Measurements from ENCODE around the gene KRTAP19-3. TPM values are rescaled to one million over a fixed set of nuclear protein-coding genes. Genes with fewer than 3 reads are reported as not detected.
A peak's percentile ranks its signal among the peaks of the same experiment; 100 is the strongest.
"Not testable (repeated sequence)": the region's sequence is repeated elsewhere in the genome, so short reads cannot be mapped to it uniquely, and the experiment has no call there.

Gene KRTAP19-3
- not detected for total RNA-seq

DNA sequence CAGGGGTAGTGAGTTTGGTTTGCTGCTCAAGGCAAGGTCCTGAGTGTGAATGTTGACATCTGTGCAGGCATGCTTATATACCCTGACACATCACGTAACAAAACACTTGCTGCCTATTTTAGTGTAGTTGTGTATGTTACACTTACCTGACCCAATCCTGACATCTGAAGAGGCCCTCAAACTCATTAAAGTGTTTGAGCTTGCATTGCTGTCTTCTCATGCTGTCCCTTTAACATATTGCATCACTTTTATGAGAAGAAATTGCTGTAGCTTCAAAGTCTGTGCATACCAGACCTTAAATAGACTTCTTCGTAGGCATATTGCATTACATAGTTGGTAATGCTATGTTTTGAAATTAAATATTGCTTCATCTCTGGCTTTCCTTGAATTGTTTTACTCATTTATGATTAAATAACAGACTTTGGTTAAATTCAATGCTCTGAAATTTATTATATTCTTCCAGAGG, at the start of gene KRTAP19-3:
KRTAP19-3 (minus strand) TSS at position 51 of the 466 bp plus-strand sequence. CDS start 56 bp downstream, outside the sequence.
- Histone ChIP-seq H3K36me3 (no peaks in the 10 kb centered on the region), H3K4me1 (replicated peaks) (no peaks in the 10 kb centered on the region), H3K9me3 (no peaks in the 10 kb centered on the region), H3K4me3 (no peak within 1 kb of the TSS), H3K27ac (no peak within 1 kb of the TSS), H3K27me3 (replicated peaks; ENCODE audit: insufficient read depth) (no peaks in the 10 kb centered on the region)
- DNase-seq (ENCODE audit: low spot score), result no peak
- TF ChIP-seq POLR2AphosphoS5 (IDR thresholded peaks at IDR 0.05) (no peak), POLR2A (IDR thresholded peaks at IDR 0.05) (no peak)
- TF ChIP-seq, protein P1, sequence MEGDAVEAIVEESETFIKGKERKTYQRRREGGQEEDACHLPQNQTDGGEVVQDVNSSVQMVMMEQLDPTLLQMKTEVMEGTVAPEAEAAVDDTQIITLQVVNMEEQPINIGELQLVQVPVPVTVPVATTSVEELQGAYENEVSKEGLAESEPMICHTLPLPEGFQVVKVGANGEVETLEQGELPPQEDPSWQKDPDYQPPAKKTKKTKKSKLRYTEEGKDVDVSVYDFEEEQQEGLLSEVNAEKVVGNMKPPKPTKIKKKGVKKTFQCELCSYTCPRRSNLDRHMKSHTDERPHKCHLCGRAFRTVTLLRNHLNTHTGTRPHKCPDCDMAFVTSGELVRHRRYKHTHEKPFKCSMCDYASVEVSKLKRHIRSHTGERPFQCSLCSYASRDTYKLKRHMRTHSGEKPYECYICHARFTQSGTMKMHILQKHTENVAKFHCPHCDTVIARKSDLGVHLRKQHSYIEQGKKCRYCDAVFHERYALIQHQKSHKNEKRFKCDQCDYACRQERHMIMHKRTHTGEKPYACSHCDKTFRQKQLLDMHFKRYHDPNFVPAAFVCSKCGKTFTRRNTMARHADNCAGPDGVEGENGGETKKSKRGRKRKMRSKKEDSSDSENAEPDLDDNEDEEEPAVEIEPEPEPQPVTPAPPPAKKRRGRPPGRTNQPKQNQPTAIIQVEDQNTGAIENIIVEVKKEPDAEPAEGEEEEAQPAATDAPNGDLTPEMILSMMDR (IDR thresholded peaks at IDR 0.05), result no peak
- intact Hi-C loops (cut with DNase I), result no loop called here
- 56% methylated on average over 2 of the region's 2 CpGs for whole genome bisulfite sequencing

DNA sequence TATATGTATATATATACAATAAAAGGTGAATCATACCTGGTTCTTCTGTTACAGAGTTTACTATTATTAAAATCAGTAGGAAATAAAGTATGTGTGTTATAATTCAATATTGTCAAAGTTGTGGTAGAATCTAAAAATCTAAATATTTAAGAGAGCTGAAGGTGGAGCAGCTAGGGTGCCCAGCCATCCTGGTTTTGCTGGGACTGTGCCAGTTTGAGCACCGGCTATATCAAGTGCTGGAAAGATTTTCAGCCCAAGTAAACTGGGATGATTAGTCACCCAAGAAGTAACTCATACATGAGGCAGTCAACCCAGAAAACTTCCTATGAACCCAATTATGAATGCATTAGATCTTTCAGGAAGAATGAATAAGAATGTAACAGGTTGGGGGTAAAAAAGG, 27.1 kb upstream of the KRTAP19-3 start:
- H3K36me3 ChIP-seq, result no peaks in the 10 kb centered on the region
- H3K9me3 ChIP-seq, result no peaks in the 10 kb centered on the region
- no peaks in the 10 kb centered on the region for H3K27me3 ChIP-seq (replicated peaks; ENCODE audit: insufficient read depth)
- TF ChIP-seq POLR2A (IDR thresholded peaks at IDR 0.05) (no peak), POLR2AphosphoS5 (IDR thresholded peaks at IDR 0.05) (no peak)
- TF ChIP-seq, protein P1 (IDR thresholded peaks at IDR 0.05), result no peak
- no peak for DNase-seq (ENCODE audit: low spot score)
- H3K27ac ChIP-seq, result no peak overlapping the region
- H3K4me1 ChIP-seq (replicated peaks), result no peaks in the 10 kb centered on the region
- intact Hi-C loops (cut with DNase I), result no loop called here
- WGBS, result 86% methylated on average over 1 of the region's 1 CpG
- no peak overlapping the region for H3K4me3 ChIP-seq

DNA sequence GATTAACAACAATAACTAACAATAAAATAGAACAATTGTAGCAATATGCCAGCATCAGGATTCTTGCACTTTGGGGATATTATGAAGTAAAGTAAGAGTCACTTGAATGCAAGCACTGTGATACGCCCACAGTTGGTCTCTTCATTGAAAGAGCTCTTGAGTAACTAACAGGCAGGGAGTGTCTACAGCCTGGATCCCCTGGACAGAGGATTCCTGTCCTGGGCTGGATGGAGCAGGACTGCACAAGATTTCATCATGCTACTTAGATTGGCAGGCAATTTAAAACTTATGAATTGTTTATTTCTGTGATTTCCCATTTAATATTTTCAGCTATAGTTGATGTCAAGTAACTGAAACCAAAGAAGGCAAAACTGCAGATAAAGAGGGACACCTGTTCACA, 23.9 kb upstream of the KRTAP19-3 start:
- no peak overlapping the region for H3K27ac ChIP-seq
- WGBS, result 90% methylated on average over 1 of the region's 1 CpG
- TF ChIP-seq, protein P1 (IDR thresholded peaks at IDR 0.05), result no peak
- TF ChIP-seq POLR2A (IDR thresholded peaks at IDR 0.05) (no peak), POLR2AphosphoS5 (IDR thresholded peaks at IDR 0.05) (no peak)
- H3K4me1 ChIP-seq (replicated peaks), result no peaks in the 10 kb centered on the region
- H3K4me3 ChIP-seq, result no peak overlapping the region
- no peaks in the 10 kb centered on the region for H3K27me3 ChIP-seq (replicated peaks; ENCODE audit: insufficient read depth)
- no peaks in the 10 kb centered on the region for H3K36me3 ChIP-seq
- no peak for DNase-seq (ENCODE audit: low spot score)
- H3K9me3 ChIP-seq, result no peaks in the 10 kb centered on the region
- intact Hi-C loops (cut with DNase I), result no loop called here

DNA sequence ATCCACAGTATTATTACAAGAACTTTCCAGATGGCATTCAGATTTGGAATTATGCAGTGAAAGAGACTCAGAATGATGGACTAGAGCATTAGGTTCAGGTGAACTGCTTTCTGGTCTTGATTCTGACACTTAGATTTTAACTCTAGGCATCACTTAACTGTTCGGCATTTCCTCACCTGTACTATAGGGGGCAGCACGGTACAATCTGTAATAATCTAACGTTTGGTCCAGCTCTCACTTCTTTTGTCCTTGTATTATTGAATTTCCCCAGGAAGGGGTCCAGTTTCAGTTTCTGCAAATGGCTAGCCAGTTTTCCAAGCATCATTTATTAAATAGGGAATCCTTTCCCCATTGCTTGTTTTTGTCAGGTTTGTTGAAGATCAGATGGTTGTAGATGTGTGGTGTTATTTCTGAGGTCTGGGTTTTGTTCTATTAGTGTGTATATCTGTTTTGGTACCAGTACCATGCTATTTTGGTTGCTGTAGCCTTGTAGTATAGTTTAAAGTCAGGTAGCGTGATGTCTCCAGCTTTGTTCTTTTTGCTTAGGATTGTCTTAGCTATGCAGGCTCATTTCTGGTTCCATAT, 13.9 kb upstream of the KRTAP19-3 start:
- H3K27ac ChIP-seq; H3K4me3 ChIP-seq; DNase-seq (ENCODE audit: low spot score); H3K27me3 ChIP-seq (replicated peaks; ENCODE audit: insufficient read depth); intact Hi-C loops (cut with DNase I); H3K4me1 ChIP-seq (replicated peaks); H3K36me3 ChIP-seq; H3K9me3 ChIP-seq: not testable (repeated sequence)
- TF ChIP-seq, protein P1 (IDR thresholded peaks at IDR 0.05), result peak in 2 of 4 experiments; percentile 31 to 50
- WGBS, result 31% methylated on average over 4 of the region's 4 CpGs

DNA sequence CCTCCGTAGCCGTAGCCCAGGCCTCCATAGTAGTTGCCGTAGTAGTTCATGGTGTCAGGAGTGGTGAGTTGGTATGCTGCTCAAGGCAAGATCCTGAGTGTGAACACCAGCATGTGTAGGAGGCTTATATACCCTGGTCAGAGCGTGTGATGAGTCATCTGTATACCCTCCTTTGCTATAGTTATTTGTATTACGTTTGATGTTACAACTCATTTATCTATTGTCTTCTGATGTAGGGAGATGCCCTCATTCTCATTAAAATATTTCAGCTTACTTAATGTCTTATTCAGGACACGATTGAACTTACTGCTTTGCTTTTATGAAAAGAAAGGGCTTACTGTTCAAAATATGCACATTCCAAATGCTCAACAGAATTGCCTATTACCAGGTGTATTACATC, 10.2 kb upstream of the KRTAP19-3 start, which contains the start of gene KRTAP19-5:
KRTAP19-5 (minus strand) TSS at position 101 of the 400 bp plus-strand sequence; CDS start at position 50, 51 bp downstream.
- no peaks in the 10 kb centered on the region for H3K9me3 ChIP-seq
- intact Hi-C loops (cut with DNase I), result no loop called here
- H3K4me3 ChIP-seq, result no peak within 1 kb of the TSS
- H3K36me3 ChIP-seq, result no peaks in the 10 kb centered on the region
- no peak for DNase-seq (ENCODE audit: low spot score)
- no peaks in the 10 kb centered on the region for H3K4me1 ChIP-seq (replicated peaks)
- H3K27me3 ChIP-seq (replicated peaks; ENCODE audit: insufficient read depth), result no peaks in the 10 kb centered on the region
- TF ChIP-seq, protein P1 (IDR thresholded peaks at IDR 0.05), result no peak
- no peak for TF ChIP-seq POLR2A (IDR thresholded peaks at IDR 0.05)
- TF ChIP-seq POLR2AphosphoS5 (IDR thresholded peaks at IDR 0.05), result no peak
- H3K27ac ChIP-seq, result no peak within 1 kb of the TSS
- WGBS, result 68% methylated on average over 6 of the region's 6 CpGs

Measured in prostate gland (tissue), 2 donors.